CD4-positive, CD25-positive, alpha-beta regulatory T cell (primary cell): ENCODE measurements around the gene EVC. TPM values are rescaled to one million over a fixed set of nuclear protein-coding genes. Genes with fewer than 3 reads are reported as not detected.
A peak's percentile ranks its signal among the peaks of the same experiment; 100 is the strongest.

Experiments used
- ATAC-seq, 2 donors: fragments of 150-1000 bp; cut with Tn5 transposase; one replicate each; pipeline ENCODE4 v1.10.0; 2021; ENCODE audit warnings: low read depth in 2 of 2, moderate number of reproducible peaks in 2 of 2, moderate library complexity in 1 of 2
- DNase-seq, 3 donors: peaks; one replicate each; pipeline versions ENCODE4 v3.0.0 to v3.0.0-alpha.2; 2012 to 2022; ENCODE audit warnings: mixed read lengths in 1 of 3
- H3K27ac ChIP-seq: one replicate; pipeline ENCODE4 v1.7.0; 2013; ENCODE audit warnings: mild to moderate bottlenecking, low read length; ENCODE audit not compliant: insufficient read depth, poor library complexity, severe bottlenecking
- H3K27me3 ChIP-seq: one replicate; pipeline ENCODE4 v1.7.0; 2013; ENCODE audit warnings: low read length; ENCODE audit not compliant: control insufficient read depth, insufficient read depth
- H3K36me3 ChIP-seq: one replicate; pipeline ENCODE4 v1.7.0; 2013; ENCODE audit warnings: mild to moderate bottlenecking, low read length, moderate library complexity; ENCODE audit not compliant: control insufficient read depth, insufficient read depth
- H3K4me1 ChIP-seq: 2 replicates; pipeline ENCODE4 v1.7.0; 2013; ENCODE audit warnings: mild to moderate bottlenecking, low read length; ENCODE audit not compliant: insufficient read depth, control insufficient read depth, poor library complexity, severe bottlenecking
- H3K4me3 ChIP-seq: one replicate; pipeline ENCODE4 v1.7.0; 2013; ENCODE audit warnings: low read depth, mild to moderate bottlenecking, low read length, moderate library complexity
- H3K9me3 ChIP-seq, 2 experiments: 1 replicate in 1 of 2; 2 replicates in 1 of 2; pipeline ENCODE4 v1.7.0; 2013; ENCODE audit warnings: low read length in 2 of 2, mild to moderate bottlenecking in 1 of 2, moderate library complexity in 1 of 2; ENCODE audit not compliant: control insufficient read depth in 2 of 2
- H3K27ac Mint-ChIP-seq, 3 donors: one replicate each; pipeline ENCODE4 v1.8.0; 2020 to 2022; ENCODE audit warnings: mild to moderate bottlenecking in 3 of 3, mixed read lengths in 3 of 3, moderate library complexity in 2 of 3
- H3K27me3 Mint-ChIP-seq: one replicate; pipeline ENCODE4 v1.8.0; 2022; ENCODE audit warnings: mild to moderate bottlenecking, mixed read lengths
- H3K36me3 Mint-ChIP-seq: one replicate; pipeline ENCODE4 v1.8.0; 2020; ENCODE audit warnings: mixed read lengths
- H3K4me1 Mint-ChIP-seq, 4 donors: one replicate each; pipeline ENCODE4 v1.8.0; 2020 to 2022; ENCODE audit warnings: mixed read lengths in 4 of 4, mild to moderate bottlenecking in 1 of 4
- H3K4me3 Mint-ChIP-seq, 4 donors: one replicate each; pipeline ENCODE4 v1.8.0; 2020 to 2022; ENCODE audit warnings: mild to moderate bottlenecking in 4 of 4, mixed read lengths in 4 of 4, moderate library complexity in 3 of 4
- H3K9me3 Mint-ChIP-seq, 7 donors: one replicate each; pipeline ENCODE4 v1.8.0; 2020 to 2022; ENCODE audit warnings: mixed read lengths in 7 of 7, mild to moderate bottlenecking in 3 of 7, moderate library complexity in 2 of 7
- polyA plus RNA-seq, 4 donors: library from polyadenylated mRNA; unstranded; fragments of 300-500 nt; fragmentation: Illumina TruSeq; gene quantifications; one replicate each; pipeline ENCODE4 v1.2.3, GENCODE V29; 2021
- total RNA-seq: library from RNA; stranded (reverse); gene quantifications from one replicate; pipeline ENCODE4 v1.2.3, GENCODE V29; 2022

Gene EVC
- total and polyA plus RNA-seq, 5 donors from 2014 or later = 0.02 to 4.6 TPM; not detected in 3

DNA sequence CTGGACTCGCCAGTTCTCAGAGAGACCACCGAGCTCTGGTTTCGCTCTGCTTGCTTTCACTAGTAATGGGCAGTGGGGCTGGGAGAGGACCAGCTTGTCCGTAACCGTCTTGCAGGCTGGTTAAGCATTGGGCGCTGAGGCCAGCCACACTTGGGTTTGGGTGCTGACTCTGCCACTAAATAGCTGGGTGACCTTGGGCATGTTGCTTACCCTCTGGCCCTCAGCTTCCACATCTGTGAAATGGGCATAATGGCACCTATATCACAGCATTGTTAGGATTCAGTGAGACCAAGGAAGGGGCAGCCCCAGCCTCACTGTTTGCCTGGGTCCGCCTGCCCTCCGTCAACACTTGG lies 43.5 kb downstream of the EVC start:
- ATAC-seq (no peak), DNase-seq (no peak)
- no peak overlapping the region for H3K4me3 Mint-ChIP-seq
- H3K36me3 Mint-ChIP-seq = no peaks in the 10 kb centered on the region
- H3K9me3 Mint-ChIP-seq = peaks cover 0 to 3% (median 0%) of the 10 kb centered on the region in 7 donors
- H3K27me3 Mint-ChIP-seq = no peaks in the 10 kb centered on the region
- no peaks in the 10 kb centered on the region for H3K4me1 ChIP-seq
- no peaks in the 10 kb centered on the region for H3K36me3 ChIP-seq
- no peaks in the 10 kb centered on the region for H3K27me3 ChIP-seq
- no peak overlapping the region for H3K27ac Mint-ChIP-seq
- no peaks in the 10 kb centered on the region for H3K9me3 ChIP-seq
- H3K4me3 ChIP-seq = no peak overlapping the region
- no peak overlapping the region for H3K27ac ChIP-seq
- H3K4me1 Mint-ChIP-seq = peaks cover 0 to 6% (median 1%) of the 10 kb centered on the region in 4 donors

DNA sequence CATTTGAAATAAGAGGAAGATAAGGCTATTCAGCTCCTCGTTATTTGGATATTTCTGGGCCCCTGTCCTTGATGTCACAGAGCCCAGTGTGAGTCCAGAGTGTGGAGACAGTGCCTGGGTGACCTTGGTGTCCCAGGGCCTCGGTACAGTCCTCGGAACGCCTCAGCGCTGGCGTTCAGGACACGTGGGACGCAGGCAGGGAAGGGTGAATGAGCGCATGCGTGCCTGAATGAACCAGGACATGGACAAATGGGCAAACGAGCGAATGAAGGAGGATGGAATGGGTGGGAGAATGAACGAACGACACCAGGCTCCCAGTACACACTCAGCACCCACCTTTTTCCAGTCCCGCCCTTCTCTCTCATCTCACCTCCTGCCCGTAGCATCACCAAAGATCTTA lies 44.2 kb downstream of the EVC start:
- Mint-ChIP-seq H3K36me3 (no peaks in the 10 kb centered on the region), H3K27ac (no peak overlapping the region), H3K27me3 (no peaks in the 10 kb centered on the region), H3K9me3 (peaks cover 0 to 3% (median 0%) of the 10 kb centered on the region in 7 donors), H3K4me1 (peaks cover 0 to 6% (median 1%) of the 10 kb centered on the region in 4 donors), H3K4me3 (no peak overlapping the region)
- Histone ChIP-seq H3K9me3 (no peaks in the 10 kb centered on the region), H3K4me3 (no peak overlapping the region), H3K36me3 (no peaks in the 10 kb centered on the region), H3K4me1 (no peaks in the 10 kb centered on the region), H3K27ac (no peak overlapping the region), H3K27me3 (no peaks in the 10 kb centered on the region)
- ATAC-seq (no peak), DNase-seq (no peak)

DNA sequence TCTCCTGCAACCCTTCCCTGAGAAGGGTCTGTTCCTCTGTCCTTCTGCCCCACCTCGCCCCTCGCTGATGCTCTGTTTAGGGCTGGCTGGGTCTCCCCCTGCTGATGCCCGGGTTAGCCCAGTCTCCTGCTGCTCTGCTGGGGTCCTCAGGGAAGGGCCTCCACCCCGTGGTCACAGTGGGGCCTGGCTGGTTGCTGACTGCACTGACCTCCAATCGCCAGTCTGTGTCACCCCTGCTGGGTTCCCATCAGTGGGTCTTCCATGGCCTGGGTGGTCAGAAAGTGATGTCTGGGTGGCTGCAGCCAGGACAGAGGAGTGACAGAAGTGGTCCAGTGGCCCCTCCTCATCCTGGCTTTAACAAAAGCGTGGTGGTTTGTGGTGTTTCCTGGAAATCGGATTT lies 44.7 kb downstream of the EVC start:
- Histone ChIP-seq H3K36me3 (no peaks in the 10 kb centered on the region), H3K4me3 (no peak overlapping the region), H3K27ac (no peak overlapping the region), H3K9me3 (no peaks in the 10 kb centered on the region), H3K4me1 (no peaks in the 10 kb centered on the region), H3K27me3 (no peaks in the 10 kb centered on the region)
- ATAC-seq = no peak
- Mint-ChIP-seq H3K4me3 (no peak overlapping the region), H3K36me3 (no peaks in the 10 kb centered on the region), H3K27ac (no peak overlapping the region), H3K4me1 (peaks cover 0 to 6% (median 1%) of the 10 kb centered on the region in 4 donors), H3K27me3 (no peaks in the 10 kb centered on the region), H3K9me3 (peaks cover 0 to 1% (median 0%) of the 10 kb centered on the region in 7 donors)
- DNase-seq = no peak

DNA sequence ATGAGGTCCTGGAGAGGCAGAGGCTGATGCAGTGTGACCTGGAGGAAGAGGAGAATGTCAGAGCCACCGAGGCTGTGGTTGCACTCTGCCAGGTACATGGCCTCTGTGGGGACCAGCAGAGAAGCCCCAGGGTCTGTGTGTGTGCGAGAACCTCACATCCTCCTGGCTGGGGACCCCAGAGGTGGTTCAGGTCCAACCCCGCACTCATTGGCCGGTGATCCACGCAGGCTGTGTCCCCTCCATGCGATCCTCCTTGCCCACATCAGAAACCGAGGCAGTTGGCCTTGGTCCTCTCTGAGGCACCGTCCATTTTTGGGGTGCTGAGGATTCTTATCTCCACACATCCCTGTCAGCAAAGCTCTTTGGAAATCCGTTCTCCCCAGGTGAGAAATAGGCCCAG lies 45.3 kb downstream of the EVC start:
- Mint-ChIP-seq H3K27me3 (no peaks in the 10 kb centered on the region), H3K36me3 (no peaks in the 10 kb centered on the region), H3K4me3 (no peak overlapping the region), H3K9me3 (peaks cover 0 to 1% (median 0%) of the 10 kb centered on the region in 7 donors), H3K27ac (no peak overlapping the region), H3K4me1 (peaks cover 0 to 6% (median 1%) of the 10 kb centered on the region in 4 donors)
- Histone ChIP-seq H3K4me1 (no peaks in the 10 kb centered on the region), H3K27ac (no peak overlapping the region), H3K36me3 (no peaks in the 10 kb centered on the region), H3K27me3 (no peaks in the 10 kb centered on the region), H3K9me3 (no peaks in the 10 kb centered on the region), H3K4me3 (no peak overlapping the region)
- DNase-seq (no peak), ATAC-seq (no peak)

DNA sequence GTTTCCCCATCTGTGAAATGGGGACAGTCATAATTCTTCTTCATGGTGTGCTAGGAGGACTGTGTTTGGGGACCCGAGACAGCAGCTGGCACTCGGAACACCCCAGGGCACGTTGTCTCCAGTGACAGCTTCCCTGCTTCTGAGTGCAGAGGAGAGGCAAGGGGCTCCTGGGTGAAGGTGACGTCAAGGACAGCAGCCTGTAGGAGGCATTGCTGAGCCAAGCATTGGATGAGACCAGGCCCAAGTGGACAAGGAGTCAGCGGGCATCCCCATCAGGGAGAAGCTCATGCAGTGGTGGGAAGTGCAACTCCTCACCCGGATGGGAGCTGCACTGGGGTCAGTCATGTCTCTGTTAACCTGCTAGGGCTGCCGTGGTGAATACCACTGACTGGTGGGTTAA lies 46.1 kb downstream of the EVC start:
- Mint-ChIP-seq H3K27ac (no peak overlapping the region), H3K4me3 (no peak overlapping the region), H3K4me1 (peaks cover 0 to 6% (median 1%) of the 10 kb centered on the region in 4 donors), H3K36me3 (no peaks in the 10 kb centered on the region), H3K27me3 (no peaks in the 10 kb centered on the region), H3K9me3 (peaks cover 0 to 1% (median 0%) of the 10 kb centered on the region in 7 donors)
- no peak overlapping the region for H3K27ac ChIP-seq
- H3K9me3 ChIP-seq = no peaks in the 10 kb centered on the region
- H3K27me3 ChIP-seq = no peaks in the 10 kb centered on the region
- DNase-seq (no peak), ATAC-seq (no peak)
- no peaks in the 10 kb centered on the region for H3K36me3 ChIP-seq
- H3K4me1 ChIP-seq = no peaks in the 10 kb centered on the region
- no peak overlapping the region for H3K4me3 ChIP-seq

DNA sequence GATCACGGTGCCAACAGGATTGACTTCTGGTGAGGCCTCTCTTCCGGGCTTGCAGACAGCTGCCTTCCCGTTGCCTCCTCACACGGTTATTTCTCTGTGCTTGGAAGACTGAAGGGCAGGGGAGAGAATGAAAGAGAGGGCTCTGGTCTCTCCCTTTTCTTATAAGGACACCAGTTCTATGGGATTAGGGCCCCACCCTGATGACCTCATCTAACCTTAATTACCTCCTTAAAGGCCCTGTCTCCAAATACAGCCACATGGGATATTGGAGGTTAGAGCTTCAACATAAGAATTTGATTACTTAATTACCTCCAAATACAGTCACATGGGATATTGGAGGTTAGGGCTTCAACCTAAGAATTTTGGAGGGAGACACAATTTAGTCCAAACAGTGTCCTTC lies 46.5 kb downstream of the EVC start:
- H3K36me3 ChIP-seq = no peaks in the 10 kb centered on the region
- H3K4me1 ChIP-seq = no peaks in the 10 kb centered on the region
- no peak overlapping the region for H3K4me3 ChIP-seq
- Mint-ChIP-seq H3K4me1 (peaks cover 0 to 6% (median 1%) of the 10 kb centered on the region in 4 donors), H3K27me3 (no peaks in the 10 kb centered on the region), H3K27ac (no peak overlapping the region), H3K9me3 (peaks cover 0 to 1% (median 0%) of the 10 kb centered on the region in 7 donors), H3K4me3 (no peak overlapping the region), H3K36me3 (no peaks in the 10 kb centered on the region)
- H3K27me3 ChIP-seq = no peaks in the 10 kb centered on the region
- DNase-seq (no peak), ATAC-seq (no peak)
- no peak overlapping the region for H3K27ac ChIP-seq
- no peaks in the 10 kb centered on the region for H3K9me3 ChIP-seq

DNA sequence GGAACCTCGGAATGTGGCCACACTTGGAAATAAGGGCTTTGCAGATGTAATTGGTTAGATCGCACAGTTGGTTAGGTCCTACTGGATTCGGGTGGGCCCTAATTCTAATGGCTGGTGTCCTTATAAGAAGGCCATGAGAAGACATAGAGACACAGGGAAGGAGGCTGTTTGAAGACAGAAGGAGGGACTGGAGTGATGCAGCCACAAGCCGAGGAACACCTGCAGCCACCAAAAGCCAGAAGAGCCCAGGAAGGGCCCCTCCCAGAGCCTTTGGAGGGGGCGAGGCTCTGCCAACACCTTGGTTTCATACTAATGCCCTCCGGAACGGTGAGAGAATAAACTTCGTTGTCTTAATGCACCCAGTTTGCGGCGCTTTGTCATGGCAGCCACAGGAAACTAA lies 47.0 kb downstream of the EVC start:
- ATAC-seq = no peak
- no peaks in the 10 kb centered on the region for H3K36me3 Mint-ChIP-seq

DNA sequence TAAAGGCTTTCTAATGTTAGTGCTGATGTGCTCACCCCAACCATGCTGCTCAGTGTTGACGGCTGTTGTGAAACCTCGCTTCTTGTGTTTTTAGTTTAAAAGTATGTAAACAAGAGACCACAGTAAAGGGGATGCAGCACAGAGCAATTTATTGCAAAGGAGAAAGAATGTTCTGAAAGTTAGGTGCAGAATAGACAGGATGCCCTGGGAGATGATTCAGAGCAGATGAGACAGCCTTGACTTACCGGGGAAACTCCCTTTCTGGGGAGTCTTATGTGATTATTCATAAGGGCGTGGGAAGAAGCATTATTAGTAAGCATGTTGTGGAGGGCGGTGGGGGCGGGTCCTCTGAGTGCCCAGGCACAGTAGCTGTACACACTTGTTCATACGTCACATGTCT lies 47.7 kb downstream of the EVC start:
- Mint-ChIP-seq H3K4me3 (no peak overlapping the region), H3K27me3 (no peaks in the 10 kb centered on the region), H3K36me3 (no peaks in the 10 kb centered on the region), H3K27ac (no peak overlapping the region), H3K9me3 (peaks cover 0 to 1% (median 0%) of the 10 kb centered on the region in 7 donors), H3K4me1 (peaks cover 0 to 6% (median 1%) of the 10 kb centered on the region in 4 donors)
- H3K4me3 ChIP-seq = no peak overlapping the region
- no peak overlapping the region for H3K27ac ChIP-seq
- ATAC-seq (peak; percentile 57 to 65), DNase-seq (peak in 1 of 3 donors; percentile 16)
- no peaks in the 10 kb centered on the region for H3K9me3 ChIP-seq
- no peaks in the 10 kb centered on the region for H3K36me3 ChIP-seq
- H3K4me1 ChIP-seq = no peaks in the 10 kb centered on the region
- no peaks in the 10 kb centered on the region for H3K27me3 ChIP-seq

More for the DNA sequence above, 47.0 kb downstream of the EVC start:
- no peaks in the 10 kb centered on the region for H3K27me3 ChIP-seq
- no peak overlapping the region for H3K27ac ChIP-seq
- H3K36me3 ChIP-seq = no peaks in the 10 kb centered on the region
- peaks cover 0 to 6% (median 1%) of the 10 kb centered on the region in 4 donors for H3K4me1 Mint-ChIP-seq
- peaks cover 0 to 1% (median 0%) of the 10 kb centered on the region in 7 donors for H3K9me3 Mint-ChIP-seq
- H3K4me1 ChIP-seq = no peaks in the 10 kb centered on the region
- no peaks in the 10 kb centered on the region for H3K9me3 ChIP-seq
- H3K27me3 Mint-ChIP-seq = no peaks in the 10 kb centered on the region
- DNase-seq = no peak
- H3K4me3 Mint-ChIP-seq = no peak overlapping the region
- H3K27ac Mint-ChIP-seq = peak overlapping the region in 1 of 3 donors; percentile 48
- H3K4me3 ChIP-seq = no peak overlapping the region
